Activated naive CD8-positive, alpha-beta T cell treated with anti-CD3 and anti-CD28 coated beads for 36 hours (primary cell): Measurements from ENCODE around the gene MTMR2. TPM values are rescaled to one million over a fixed set of nuclear protein-coding genes. Genes with fewer than 3 reads are reported as not detected.

Source experiments
- DNase-seq: peaks from one replicate; pipeline ENCODE4 v3.0.0; 2021
- H3K27ac Mint-ChIP-seq: one replicate; pipeline ENCODE4 v1.8.0; 2022; ENCODE audit warnings: mild to moderate bottlenecking, moderate library complexity, mixed read lengths
- H3K27me3 Mint-ChIP-seq: one replicate; pipeline ENCODE4 v1.8.0; 2022; ENCODE audit warnings: mild to moderate bottlenecking, mixed read lengths
- H3K36me3 Mint-ChIP-seq: one replicate; pipeline ENCODE4 v1.8.0; 2021; ENCODE audit warnings: mild to moderate bottlenecking, mixed read lengths
- H3K4me1 Mint-ChIP-seq: one replicate; pipeline ENCODE4 v1.8.0; 2021; ENCODE audit warnings: mixed read lengths
- H3K4me3 Mint-ChIP-seq: one replicate; pipeline ENCODE4 v1.8.0; 2022; ENCODE audit warnings: mild to moderate bottlenecking, moderate library complexity, mixed read lengths
- H3K9me3 Mint-ChIP-seq: one replicate; pipeline ENCODE4 v1.8.0; 2022; ENCODE audit warnings: mixed read lengths
- total RNA-seq, 2 experiments: library from RNA; stranded (reverse); gene quantifications; one replicate each; pipeline ENCODE4 v1.2.3, GENCODE V29; 2021

The MTMR2 gene
- total RNA-seq, 2 experiments from 2014 or later: 48.0 to 51.7 TPM

GRCh38 chr11:95910638-95911368, 13.1 kb downstream of the MTMR2 start:
- Mint-ChIP-seq H3K27ac (no peak overlapping the region), H3K4me1 (peaks cover 50% of the 10 kb centered on the region), H3K9me3 (no peaks in the 10 kb centered on the region), H3K36me3 (peaks cover 20% of the 10 kb centered on the region), H3K27me3 (no peaks in the 10 kb centered on the region), H3K4me3 (no peak overlapping the region)
- no peak for DNase-seq

GRCh38 chr11:95908826-95909225, 15.1 kb downstream of the MTMR2 start:
- Mint-ChIP-seq H3K27ac (no peak overlapping the region), H3K9me3 (no peaks in the 10 kb centered on the region), H3K4me3 (no peak overlapping the region), H3K27me3 (no peaks in the 10 kb centered on the region), H3K4me1 (peaks cover 42% of the 10 kb centered on the region), H3K36me3 (peaks cover 19% of the 10 kb centered on the region)
- DNase-seq: no peak

- peaks cover 15% of the 10 kb centered on the region for H3K36me3 Mint-ChIP-seq
- H3K27me3 Mint-ChIP-seq: no peaks in the 10 kb centered on the region
- no peak for DNase-seq
- no peaks in the 10 kb centered on the region for H3K9me3 Mint-ChIP-seq
- no peak overlapping the region for H3K4me3 Mint-ChIP-seq
- no peak overlapping the region for H3K27ac Mint-ChIP-seq
- peaks cover 30% of the 10 kb centered on the region for H3K4me1 Mint-ChIP-seq
These were observed 16.4 kb downstream of the MTMR2 start for GRCh38 chr11:95907476-95907875.

- H3K27ac Mint-ChIP-seq: no peak overlapping the region
These were observed 19.8 kb downstream of the MTMR2 start for GRCh38 chr11:95904009-95904650.

GRCh38 chr11:95898782-95899181, 25.1 kb downstream of the MTMR2 start:
- Mint-ChIP-seq H3K9me3 (no peaks in the 10 kb centered on the region), H3K27me3 (no peaks in the 10 kb centered on the region), H3K4me3 (no peak overlapping the region), H3K36me3 (no peaks in the 10 kb centered on the region), H3K27ac (no peak overlapping the region), H3K4me1 (peaks cover 6% of the 10 kb centered on the region)
- DNase-seq: no peak

More at GRCh38 chr11:95904009-95904650, 19.8 kb downstream of the MTMR2 start:
- Mint-ChIP-seq H3K4me1 (peaks cover 20% of the 10 kb centered on the region), H3K9me3 (no peaks in the 10 kb centered on the region), H3K4me3 (no peak overlapping the region), H3K27me3 (no peaks in the 10 kb centered on the region), H3K36me3 (peaks cover 15% of the 10 kb centered on the region)
- no peak for DNase-seq

- Mint-ChIP-seq H3K4me1 (peaks cover 6% of the 10 kb centered on the region), H3K4me3 (no peak overlapping the region), H3K36me3 (no peaks in the 10 kb centered on the region), H3K9me3 (no peaks in the 10 kb centered on the region), H3K27me3 (no peaks in the 10 kb centered on the region), H3K27ac (no peak overlapping the region)
- DNase-seq: no peak
These were observed 26.2 kb downstream of the MTMR2 start for GRCh38 chr11:95897731-95898130.

- H3K4me1 Mint-ChIP-seq: peaks cover 6% of the 10 kb centered on the region
- no peak for DNase-seq
- H3K27ac Mint-ChIP-seq: no peak overlapping the region
- H3K9me3 Mint-ChIP-seq: no peaks in the 10 kb centered on the region
- no peaks in the 10 kb centered on the region for H3K27me3 Mint-ChIP-seq
- no peak overlapping the region for H3K4me3 Mint-ChIP-seq
- H3K36me3 Mint-ChIP-seq: no peaks in the 10 kb centered on the region
These were observed 28.1 kb downstream of the MTMR2 start for GRCh38 chr11:95895815-95896214.

GRCh38 chr11:95892892-95893570, 30.9 kb downstream of the MTMR2 start:
- no peak for DNase-seq
- peaks cover 14% of the 10 kb centered on the region for H3K4me1 Mint-ChIP-seq
- no peaks in the 10 kb centered on the region for H3K9me3 Mint-ChIP-seq
- H3K27me3 Mint-ChIP-seq: no peaks in the 10 kb centered on the region
- no peaks in the 10 kb centered on the region for H3K36me3 Mint-ChIP-seq
- H3K4me3 Mint-ChIP-seq: no peak overlapping the region
- no peak overlapping the region for H3K27ac Mint-ChIP-seq

GRCh38 chr11:95892492-95892891, 31.4 kb downstream of the MTMR2 start:
- Mint-ChIP-seq H3K27ac (no peak overlapping the region), H3K4me3 (no peak overlapping the region), H3K27me3 (no peaks in the 10 kb centered on the region), H3K9me3 (no peaks in the 10 kb centered on the region), H3K4me1 (peaks cover 14% of the 10 kb centered on the region), H3K36me3 (no peaks in the 10 kb centered on the region)
- no peak for DNase-seq

- H3K9me3 Mint-ChIP-seq: no peaks in the 10 kb centered on the region
- peaks cover 4% of the 10 kb centered on the region for H3K36me3 Mint-ChIP-seq
- no peaks in the 10 kb centered on the region for H3K27me3 Mint-ChIP-seq
- no peak overlapping the region for H3K4me3 Mint-ChIP-seq
- no peak overlapping the region for H3K27ac Mint-ChIP-seq
- peaks cover 14% of the 10 kb centered on the region for H3K4me1 Mint-ChIP-seq
- DNase-seq: no peak
These were observed 32.3 kb downstream of the MTMR2 start for GRCh38 chr11:95891423-95892170.

GRCh38 chr11:95888852-95889251, 35.1 kb downstream of the MTMR2 start:
- Mint-ChIP-seq H3K27me3 (no peaks in the 10 kb centered on the region), H3K4me3 (no peak overlapping the region), H3K9me3 (no peaks in the 10 kb centered on the region), H3K27ac (no peak overlapping the region), H3K36me3 (peaks cover 7% of the 10 kb centered on the region), H3K4me1 (peaks cover 8% of the 10 kb centered on the region)
- DNase-seq: no peak

GRCh38 chr11:95888439-95888838, 35.5 kb downstream of the MTMR2 start:
- H3K9me3 Mint-ChIP-seq: no peaks in the 10 kb centered on the region
- H3K27ac Mint-ChIP-seq: no peak overlapping the region
- H3K36me3 Mint-ChIP-seq: peaks cover 7% of the 10 kb centered on the region
- H3K4me3 Mint-ChIP-seq: no peak overlapping the region
- H3K4me1 Mint-ChIP-seq: peaks cover 8% of the 10 kb centered on the region
- DNase-seq: no peak
- H3K27me3 Mint-ChIP-seq: no peaks in the 10 kb centered on the region

- H3K36me3 Mint-ChIP-seq: peaks cover 10% of the 10 kb centered on the region
- H3K4me3 Mint-ChIP-seq: no peak overlapping the region
- DNase-seq: no peak
- no peaks in the 10 kb centered on the region for H3K9me3 Mint-ChIP-seq
- no peaks in the 10 kb centered on the region for H3K27me3 Mint-ChIP-seq
- peaks cover 8% of the 10 kb centered on the region for H3K4me1 Mint-ChIP-seq
- no peak overlapping the region for H3K27ac Mint-ChIP-seq
These were observed 37.4 kb downstream of the MTMR2 start for GRCh38 chr11:95886462-95886861.

GRCh38 chr11:95884802-95885201, 39.1 kb downstream of the MTMR2 start:
- H3K36me3 Mint-ChIP-seq: peaks cover 10% of the 10 kb centered on the region
- DNase-seq: no peak
- peaks cover 8% of the 10 kb centered on the region for H3K4me1 Mint-ChIP-seq
- no peaks in the 10 kb centered on the region for H3K9me3 Mint-ChIP-seq
- H3K4me3 Mint-ChIP-seq: no peak overlapping the region
- H3K27ac Mint-ChIP-seq: no peak overlapping the region
- H3K27me3 Mint-ChIP-seq: no peaks in the 10 kb centered on the region

GRCh38 chr11:95884376-95884775, 39.5 kb downstream of the MTMR2 start:
- DNase-seq: no peak

More at GRCh38 chr11:95884376-95884775, 39.5 kb downstream of the MTMR2 start:
- Mint-ChIP-seq H3K27ac (no peak overlapping the region), H3K9me3 (no peaks in the 10 kb centered on the region), H3K4me1 (peaks cover 9% of the 10 kb centered on the region), H3K27me3 (no peaks in the 10 kb centered on the region), H3K4me3 (no peak overlapping the region), H3K36me3 (peaks cover 10% of the 10 kb centered on the region)
